Loucy (cell line): ENCODE results near the gene ATP11B.
A peak's percentile ranks its signal among the peaks of the same experiment; 100 is the strongest.

ENCODE experiments used
- H2AFZ ChIP-seq: fragments of 200-600 bp; sonication (generic); 2 replicates; pipeline ENCODE4 v1.6.0; 2016; ENCODE audit warnings: antibody characterized with exemption, mild to moderate bottlenecking, low read length, moderate library complexity
- H3F3A ChIP-seq: fragments of 200-600 bp; 2 replicates; pipeline ENCODE4 v1.6.0; 2016; ENCODE audit warnings: antibody characterized with exemption, low read depth, mild to moderate bottlenecking
- H3K27me3 ChIP-seq: fragments of 200-600 bp; sonication (generic); 2 replicates; pipeline ENCODE4 v1.6.1; 2014; ENCODE audit warnings: low read length, mild to moderate bottlenecking; ENCODE audit not compliant: insufficient read depth, poor library complexity, severe bottlenecking
- H3K36me3 ChIP-seq: fragments of 200-600 bp; sonication (generic); 2 replicates; pipeline ENCODE4 v1.6.1; 2016; ENCODE audit warnings: low read length; ENCODE audit not compliant: insufficient read depth
- H3K4me1 ChIP-seq: fragments of 200-600 bp; sonication (generic); 2 replicates; pipeline ENCODE4 v1.5.1; 2014; ENCODE audit warnings: low read length, mild to moderate bottlenecking; ENCODE audit not compliant: insufficient read depth, poor library complexity, severe bottlenecking
- H3K4me2 ChIP-seq: fragments of 200-600 bp; sonication (generic); 2 replicates; pipeline ENCODE4 v1.6.0; 2014; ENCODE audit warnings: antibody characterized with exemption, low read length, low read depth, mild to moderate bottlenecking; ENCODE audit not compliant: poor library complexity, severe bottlenecking
- H3K4me3 ChIP-seq: fragments of 200-600 bp; sonication (generic); 2 replicates; pipeline ENCODE4 v1.5.1; 2014; ENCODE audit warnings: low read length, mild to moderate bottlenecking, mixed read lengths; ENCODE audit not compliant: poor library complexity, severe bottlenecking
- H3K79me2 ChIP-seq: fragments of 200-600 bp; sonication (generic); 2 replicates; pipeline ENCODE4 v1.6.1; 2014; ENCODE audit warnings: low read length; ENCODE audit not compliant: insufficient read depth
- H3K9ac ChIP-seq: fragments of 200-600 bp; sonication (generic); 2 replicates; pipeline ENCODE4 v1.6.0; 2014; ENCODE audit warnings: mild to moderate bottlenecking, low read depth, low read length, moderate library complexity; ENCODE audit not compliant: poor library complexity, severe bottlenecking
- H3K9me2 ChIP-seq: fragments of 200-600 bp; sonication (generic); replicated peaks from 2 replicates; pipeline ENCODE4 v1.6.1; 2016; ENCODE audit warnings: low read depth, low read length, mixed read lengths
- H3K9me3 ChIP-seq: fragments of 200-600 bp; sonication (generic); 2 replicates; pipeline ENCODE4 v1.6.1; 2014; ENCODE audit warnings: mild to moderate bottlenecking, antibody characterized with exemption, low read length, low read depth; ENCODE audit not compliant: insufficient read depth
- H4K20me1 ChIP-seq: fragments of 200-600 bp; sonication (generic); 2 replicates; pipeline ENCODE4 v1.6.0; 2014; ENCODE audit warnings: antibody characterized with exemption, low read length, mild to moderate bottlenecking; ENCODE audit not compliant: insufficient read depth, poor library complexity, severe bottlenecking
- EZH2phosphoT487 ChIP-seq: fragments of 200-600 bp; IDR thresholded peaks from 2 replicates; pipeline ENCODE4 v1.6.1; 2018; ENCODE audit warnings: antibody characterized with exemption, mild to moderate bottlenecking, moderate library complexity, borderline replicate concordance
- TF ChIP-seq, protein P1 (sequence below): fragments of 200-600 bp; sonication (generic); conservative IDR thresholded peaks from 2 replicates; pipeline ENCODE4 v1.5.1; 2014; ENCODE audit warnings: mild to moderate bottlenecking, antibody characterized with exemption, low read length

Gene ATP11B

DNA sequence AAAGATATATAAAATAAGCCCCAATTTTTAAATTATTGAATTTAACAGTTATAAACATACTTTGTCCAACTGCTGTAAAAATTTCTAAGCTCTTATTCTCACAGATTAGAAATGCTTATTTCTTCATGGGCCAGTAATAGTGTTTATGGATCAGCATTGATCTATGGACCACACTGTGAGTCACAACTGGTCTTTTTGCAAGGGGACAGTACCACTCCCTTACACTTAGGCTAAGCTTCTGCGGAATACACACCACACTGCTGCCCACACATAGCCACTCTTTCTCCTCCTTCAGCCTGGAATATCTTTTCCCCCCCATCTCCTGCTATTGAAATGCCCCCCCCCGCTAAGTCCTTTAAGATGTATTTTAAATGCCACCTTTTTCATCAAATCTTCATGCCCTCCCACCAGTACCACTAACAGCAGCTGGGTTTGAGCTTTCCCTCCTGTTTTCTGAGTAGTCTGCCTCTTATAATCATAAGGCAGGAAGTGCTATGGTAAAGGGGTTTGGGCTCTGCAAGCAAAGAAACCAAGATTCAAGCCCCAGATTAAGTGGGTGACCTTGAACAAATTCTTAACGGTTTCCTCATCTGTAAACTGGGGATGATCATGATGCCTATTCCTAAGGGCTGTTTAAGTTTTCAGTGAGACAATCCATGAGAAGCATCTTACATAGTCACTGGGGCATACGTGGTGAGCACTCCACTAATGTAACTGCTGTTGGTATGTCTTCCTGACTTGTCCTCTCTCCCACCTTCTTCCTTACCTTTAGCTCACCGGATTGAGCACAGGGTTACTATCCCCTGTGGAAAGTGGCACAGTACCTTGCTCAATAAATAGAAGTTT lies 117.9 kb downstream of the ATP11B start:
- Histone ChIP-seq H3K27me3 (no peaks in the 10 kb centered on the region), H3K9ac (peak overlapping the region; percentile 69), H3K4me1 (peaks cover 61% of the 10 kb centered on the region), H4K20me1 (no peaks in the 10 kb centered on the region), H2AFZ (no peak overlapping the region), H3K4me3 (peak overlapping the region; percentile 9), H3F3A (peaks cover 13% of the 10 kb centered on the region), H3K9me2 (no peaks in the 10 kb centered on the region), H3K9me3 (no peaks in the 10 kb centered on the region), H3K36me3 (no peaks in the 10 kb centered on the region), H3K4me2 (peak overlapping the region; percentile 75), H3K79me2 (peaks cover 10% of the 10 kb centered on the region)
- TF ChIP-seq, protein P1, sequence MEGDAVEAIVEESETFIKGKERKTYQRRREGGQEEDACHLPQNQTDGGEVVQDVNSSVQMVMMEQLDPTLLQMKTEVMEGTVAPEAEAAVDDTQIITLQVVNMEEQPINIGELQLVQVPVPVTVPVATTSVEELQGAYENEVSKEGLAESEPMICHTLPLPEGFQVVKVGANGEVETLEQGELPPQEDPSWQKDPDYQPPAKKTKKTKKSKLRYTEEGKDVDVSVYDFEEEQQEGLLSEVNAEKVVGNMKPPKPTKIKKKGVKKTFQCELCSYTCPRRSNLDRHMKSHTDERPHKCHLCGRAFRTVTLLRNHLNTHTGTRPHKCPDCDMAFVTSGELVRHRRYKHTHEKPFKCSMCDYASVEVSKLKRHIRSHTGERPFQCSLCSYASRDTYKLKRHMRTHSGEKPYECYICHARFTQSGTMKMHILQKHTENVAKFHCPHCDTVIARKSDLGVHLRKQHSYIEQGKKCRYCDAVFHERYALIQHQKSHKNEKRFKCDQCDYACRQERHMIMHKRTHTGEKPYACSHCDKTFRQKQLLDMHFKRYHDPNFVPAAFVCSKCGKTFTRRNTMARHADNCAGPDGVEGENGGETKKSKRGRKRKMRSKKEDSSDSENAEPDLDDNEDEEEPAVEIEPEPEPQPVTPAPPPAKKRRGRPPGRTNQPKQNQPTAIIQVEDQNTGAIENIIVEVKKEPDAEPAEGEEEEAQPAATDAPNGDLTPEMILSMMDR, result no peak
- no peak for TF ChIP-seq EZH2phosphoT487

DNA sequence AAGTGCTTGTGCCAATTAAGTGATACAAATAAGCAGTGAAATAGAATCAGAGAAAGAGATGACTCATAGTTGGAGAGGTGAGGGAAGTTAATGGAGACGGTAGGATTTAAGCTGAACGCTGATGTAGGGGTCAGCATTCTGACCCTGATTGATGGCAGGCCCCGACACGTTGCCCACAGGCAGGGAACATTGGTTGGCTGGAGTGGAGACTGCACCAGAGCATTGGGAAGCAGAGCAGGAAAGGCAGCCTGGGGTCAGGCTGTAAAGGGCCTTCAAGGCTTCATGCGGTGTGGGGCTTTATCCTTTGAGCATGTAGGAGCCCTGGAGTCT lies 118.4 kb downstream of the ATP11B start:
- Histone ChIP-seq H3K36me3 (no peaks in the 10 kb centered on the region), H3K4me2 (peak overlapping the region; percentile 75), H4K20me1 (no peaks in the 10 kb centered on the region)

DNA sequence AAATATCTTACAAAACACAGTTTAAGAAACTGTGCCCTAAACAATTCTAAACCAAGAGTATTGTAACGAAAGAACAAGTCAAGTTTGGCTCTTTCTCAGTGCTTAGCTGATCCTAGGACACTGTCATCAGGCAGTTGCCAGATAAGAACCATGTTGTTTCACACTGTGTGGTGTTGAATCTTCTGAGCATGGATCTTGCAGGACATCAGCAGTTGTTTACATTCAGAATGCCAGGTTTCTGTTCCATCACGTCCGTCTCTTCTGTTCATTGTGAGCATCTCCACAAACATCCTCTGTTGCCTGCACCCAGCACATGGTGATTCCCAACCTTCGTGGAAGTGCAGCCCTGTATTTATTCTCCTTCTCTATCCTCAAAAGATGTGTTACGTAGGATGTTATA lies 119.2 kb downstream of the ATP11B start:
- Histone ChIP-seq H3K9me3 (no peaks in the 10 kb centered on the region), H3K27me3 (no peaks in the 10 kb centered on the region), H3K4me1 (peaks cover 73% of the 10 kb centered on the region), H2AFZ (no peak overlapping the region), H3K4me2 (peak overlapping the region; percentile 75), H3K9ac (peak overlapping the region; percentile 69), H3K9me2 (no peaks in the 10 kb centered on the region), H4K20me1 (no peaks in the 10 kb centered on the region), H3K36me3 (no peaks in the 10 kb centered on the region), H3F3A (peaks cover 13% of the 10 kb centered on the region), H3K4me3 (peak overlapping the region; percentile 63), H3K79me2 (peaks cover 10% of the 10 kb centered on the region)
- no peak for TF ChIP-seq EZH2phosphoT487
- TF ChIP-seq, protein P1, result no peak

More for the DNA sequence above, 118.4 kb downstream of the ATP11B start:
- Histone ChIP-seq H3K9ac (peak overlapping the region; percentile 69), H3F3A (peaks cover 13% of the 10 kb centered on the region), H3K9me2 (no peaks in the 10 kb centered on the region), H3K79me2 (peaks cover 10% of the 10 kb centered on the region), H3K9me3 (no peaks in the 10 kb centered on the region), H3K4me1 (peaks cover 66% of the 10 kb centered on the region), H3K27me3 (no peaks in the 10 kb centered on the region), H2AFZ (no peak overlapping the region), H3K4me3 (no peak overlapping the region)
- no peak for TF ChIP-seq EZH2phosphoT487
- TF ChIP-seq, protein P1, result no peak
